ENCODE results near the gene PKIB. TPM values are rescaled to one million over a fixed set of nuclear protein-coding genes. Genes with fewer than 3 reads are reported as not detected.

The PKIB gene
- total and polyA plus RNA-seq, 10 of the 15 experiments (the other 5 are each of a cell fraction or from before 2014, with no cell fraction given), result 0.20 to 1.8 (median 0.87) TPM

GRCh38 chr6:122760330-122760729 lies 150.1 kb downstream of the PKIB start:
- ChIA-PET POLR2A (interaction anchor here (0.9 kb wide), 1 partner anchor 31 kb away, joined by 3 read pairs; no protein-coding TSS in a partner anchor), SMC1A (ENCODE audit: uncharacterized antibody, unreplicated experiment) (interaction anchor here (1.1 to 1.9 kb wide), 5 partner anchors 11 to 38 kb away, joined by 3 to 7 read pairs (median 6); no protein-coding TSS in a partner anchor), RAD21 (ENCODE audit: unreplicated experiment) (interaction anchor here (1.2 kb wide), 1 partner anchor 27 kb away, joined by 3 read pairs; no protein-coding TSS in a partner anchor), CTCF (interaction anchor here (1.3 to 3.7 kb wide), 3 partner anchors 16 to 79 kb away, joined by 4 to 19 read pairs (median 5); no protein-coding TSS in a partner anchor)
- intact Hi-C loops (cut with micrococcal nuclease; ENCODE audit: unreplicated experiment) (no loop called here), in situ Hi-C loops (cut with MboI) (no loop called here)
- H3K36me3 ChIP-seq (ENCODE audit: control insufficient read depth in 2 of 2, insufficient read depth in 2 of 2, low read length in 1 of 2), result no peaks in the 10 kb centered on the region
- no peak overlapping the region for H3K27ac ChIP-seq (ENCODE audit: control insufficient read depth, insufficient read depth)
- H3K9me3 ChIP-seq (replicated peaks; ENCODE audit: control insufficient read depth, insufficient read depth, low read length), result no peaks in the 10 kb centered on the region
- H4K20me1 ChIP-seq (ENCODE audit: control insufficient read depth, insufficient read depth), result no peaks in the 10 kb centered on the region
- DNase-seq (ENCODE audit: low read depth, low spot score) (no peak), FAIRE-seq (no peak), ATAC-seq (no peak)
- no peak overlapping the region for H2AFZ ChIP-seq (ENCODE audit: control insufficient read depth, low read depth, low read length)
- H3K9ac ChIP-seq (ENCODE audit: control insufficient read depth, insufficient read depth, low read length), result no peak overlapping the region
- no TSS peak for BruUV-seq (replicated peaks)
- H3K4me2 ChIP-seq (ENCODE audit: control insufficient read depth, insufficient read depth), result no peak overlapping the region
- H3K27me3 ChIP-seq (replicated peaks in 1 of 2; ENCODE audit: control insufficient read depth in 2 of 2, insufficient read depth in 2 of 2, low read length in 1 of 2), result no peaks in the 10 kb centered on the region
- H3K4me1 ChIP-seq (ENCODE audit: control insufficient read depth, insufficient read depth, low read length), result no peaks in the 10 kb centered on the region
- H3K4me3 ChIP-seq, result no peak overlapping the region
- TF ChIP-seq EED (IDR thresholded peaks at IDR 0.05; ENCODE audit: low read depth) (no peak), E2F4 (IDR thresholded peaks at IDR 0.05; ENCODE audit: low read depth, low read length) (no peak)
- H3K79me2 ChIP-seq (ENCODE audit: control insufficient read depth, insufficient read depth, low read length), result no peaks in the 10 kb centered on the region

GRCh38 chr6:122766256-122766655 lies 156.1 kb downstream of the PKIB start:
- no peak overlapping the region for H3K9ac ChIP-seq (ENCODE audit: control insufficient read depth, insufficient read depth, low read length)
- H3K79me2 ChIP-seq (ENCODE audit: control insufficient read depth, insufficient read depth, low read length), result no peaks in the 10 kb centered on the region
- RAD21 ChIA-PET (ENCODE audit: unreplicated experiment), result no interaction called here
- POLR2A ChIA-PET, result no interaction called here
- CTCF ChIA-PET, result interaction anchor here (0.9 to 2.8 kb wide), 4 partner anchors 11 to 73 kb away, joined by 3 to 9 read pairs (median 3); no protein-coding TSS in a partner anchor
- H3K4me1 ChIP-seq (ENCODE audit: control insufficient read depth, insufficient read depth, low read length), result no peaks in the 10 kb centered on the region
- H3K9me3 ChIP-seq (replicated peaks; ENCODE audit: control insufficient read depth, insufficient read depth, low read length), result no peaks in the 10 kb centered on the region
- no peak overlapping the region for H3K27ac ChIP-seq (ENCODE audit: control insufficient read depth, insufficient read depth)
- H2AFZ ChIP-seq (ENCODE audit: control insufficient read depth, low read depth, low read length), result no peak overlapping the region
- ATAC-seq, result no peak
- BruUV-seq (replicated peaks), result no TSS peak
- SMC1A ChIA-PET (ENCODE audit: uncharacterized antibody, unreplicated experiment), result interaction anchor here (1.3 to 2.0 kb wide), 4 partner anchors 12 to 29 kb away, joined by 4 to 9 read pairs (median 5); no protein-coding TSS in a partner anchor
- in situ Hi-C loops (cut with MboI), result no loop called here
- intact Hi-C loops (cut with micrococcal nuclease; ENCODE audit: unreplicated experiment), result no loop called here
- no peaks in the 10 kb centered on the region for H3K36me3 ChIP-seq (ENCODE audit: control insufficient read depth in 2 of 2, insufficient read depth in 2 of 2, low read length in 1 of 2)
- DNase-seq (ENCODE audit: low read depth, low spot score), result no peak
- no peak overlapping the region for H3K4me2 ChIP-seq (ENCODE audit: control insufficient read depth, insufficient read depth)
- H4K20me1 ChIP-seq (ENCODE audit: control insufficient read depth, insufficient read depth), result no peaks in the 10 kb centered on the region
- no peak overlapping the region for H3K4me3 ChIP-seq
- H3K27me3 ChIP-seq (replicated peaks in 1 of 2; ENCODE audit: control insufficient read depth in 2 of 2, insufficient read depth in 2 of 2, low read length in 1 of 2), result no peaks in the 10 kb centered on the region
- FAIRE-seq, result no peak
- no peak for TF ChIP-seq CEBPB (IDR thresholded peaks at IDR 0.05; ENCODE audit: borderline replicate concordance in 1 of 2, low read depth in 2 of 2, low read length in 2 of 2)
- no peak for TF ChIP-seq SIN3A (IDR thresholded peaks at IDR 0.05; ENCODE audit: low read depth, low read length)
- TF ChIP-seq NR2F1 (conservative IDR thresholded peaks at IDR 0.05), result no peak
- no peak for TF ChIP-seq ZBTB33 (IDR thresholded peaks at IDR 0.05)
- no peak for TF ChIP-seq CHD2 (IDR thresholded peaks at IDR 0.05; ENCODE audit: borderline replicate concordance, low read depth, low read length)
- TF ChIP-seq MXI1 (IDR thresholded peaks at IDR 0.05; ENCODE audit: low read depth, low read length), result no peak
- no peak for TF ChIP-seq CBX3 (IDR thresholded peaks at IDR 0.05; ENCODE audit: borderline replicate concordance, low read depth)
- no peak for TF ChIP-seq NFYB (IDR thresholded peaks at IDR 0.05; ENCODE audit: insufficient read depth, low read depth, low read length)
- no peak for TF ChIP-seq HSF1 (IDR thresholded peaks at IDR 0.05; ENCODE audit: low read depth, low read length)

Measured in GM12878 (cell line).